Measurements from ENCODE around the gene ZDHHC14.

ZDHHC14 gene

GRCh38 chr6:157646012-157646411, 265.0 kb downstream of the ZDHHC14 start:
- DNase-seq (ENCODE audit: low spot score): no peak

- peak; percentile 34 for DNase-seq (ENCODE audit: low spot score)
These were observed 266.4 kb downstream of the ZDHHC14 start for GRCh38 chr6:157647261-157647915.

- no peak for DNase-seq (ENCODE audit: low spot score)
These were observed 267.6 kb downstream of the ZDHHC14 start for GRCh38 chr6:157648561-157648960.

GRCh38 chr6:157649311-157650260, 268.6 kb downstream of the ZDHHC14 start:
- DNase-seq (ENCODE audit: low spot score): no peak

GRCh38 chr6:157650261-157650640, 269.3 kb downstream of the ZDHHC14 start:
- no peak for DNase-seq (ENCODE audit: low spot score)

GRCh38 chr6:157650801-157651200, 269.8 kb downstream of the ZDHHC14 start:
- DNase-seq (ENCODE audit: low spot score): no peak

- no peak for DNase-seq (ENCODE audit: low spot score)
These were observed 270.9 kb downstream of the ZDHHC14 start for GRCh38 chr6:157651731-157652490.

GRCh38 chr6:157652601-157653363, 271.8 kb downstream of the ZDHHC14 start:
- no peak for DNase-seq (ENCODE audit: low spot score)

GRCh38 chr6:157653521-157653920, 272.5 kb downstream of the ZDHHC14 start:
- no peak for DNase-seq (ENCODE audit: low spot score)

- no peak for DNase-seq (ENCODE audit: low spot score)
These were observed 274.1 kb downstream of the ZDHHC14 start for GRCh38 chr6:157655139-157655538.

- no peak for DNase-seq (ENCODE audit: low spot score)
These were observed 275.5 kb downstream of the ZDHHC14 start for GRCh38 chr6:157656437-157656997.

GRCh38 chr6:157657754-157658153, 276.8 kb downstream of the ZDHHC14 start:
- no peak for DNase-seq (ENCODE audit: low spot score)

- DNase-seq (ENCODE audit: low spot score): no peak
These were observed 277.3 kb downstream of the ZDHHC14 start for GRCh38 chr6:157658301-157658700.

GRCh38 chr6:157659536-157660271, 278.7 kb downstream of the ZDHHC14 start:
- no peak for DNase-seq (ENCODE audit: low spot score)

- no peak for DNase-seq (ENCODE audit: low spot score)
These were observed 279.4 kb downstream of the ZDHHC14 start for GRCh38 chr6:157660414-157660813.

- DNase-seq (ENCODE audit: low spot score): no peak
These were observed 280.7 kb downstream of the ZDHHC14 start for GRCh38 chr6:157661652-157662051.

GRCh38 chr6:157663261-157663660, 282.3 kb downstream of the ZDHHC14 start:
- DNase-seq (ENCODE audit: low spot score): no peak

- no peak for DNase-seq (ENCODE audit: low spot score)
These were observed 284.2 kb downstream of the ZDHHC14 start for GRCh38 chr6:157665180-157665579.

- no peak for DNase-seq (ENCODE audit: low spot score)
These were observed 285.7 kb downstream of the ZDHHC14 start for GRCh38 chr6:157666729-157667128.

- DNase-seq (ENCODE audit: low spot score): peak; percentile 69
These were observed 286.4 kb downstream of the ZDHHC14 start for GRCh38 chr6:157667211-157668008.
